Measurements from ENCODE around the gene OR2A1.
"Not testable (repeated sequence)": the region's sequence is repeated elsewhere in the genome, so short reads cannot be mapped to it uniquely, and the experiment has no call there.

The OR2A1 gene

GRCh38 chr7:144325868-144326267 lies 13.6 kb downstream of the OR2A1 start:
- not testable (repeated sequence) for DNase-seq

GRCh38 chr7:144330044-144330443 lies 17.8 kb downstream of the OR2A1 start:
- not testable (repeated sequence) for DNase-seq

- DNase-seq = not testable (repeated sequence)
Observed at GRCh38 chr7:144331221-144331995, 19.2 kb downstream of the OR2A1 start.

GRCh38 chr7:144331996-144332288 lies 19.7 kb downstream of the OR2A1 start:
- DNase-seq = not testable (repeated sequence)

GRCh38 chr7:144348625-144349024 lies 36.4 kb downstream of the OR2A1 start:
- DNase-seq = not testable (repeated sequence)

GRCh38 chr7:144351667-144352066 lies 39.4 kb downstream of the OR2A1 start:
- DNase-seq = not testable (repeated sequence)

GRCh38 chr7:144355176-144355822 lies 43.1 kb downstream of the OR2A1 start, which contains the start of gene ARHGEF5:
ARHGEF5 (plus strand) TSS chr7:144355402; CDS start chr7:144362670, 7,268 bp downstream.
- DNase-seq = not testable (repeated sequence)

- not testable (repeated sequence) for DNase-seq
Observed at GRCh38 chr7:144356185-144356584, 44.0 kb downstream of the OR2A1 start.

GRCh38 chr7:144356860-144357259 lies 44.6 kb downstream of the OR2A1 start:
- not testable (repeated sequence) for DNase-seq

GRCh38 chr7:144362061-144362460 lies 49.8 kb downstream of the OR2A1 start:
- not testable (repeated sequence) for DNase-seq

- DNase-seq = not testable (repeated sequence)
Observed at GRCh38 chr7:144365523-144365922, 53.3 kb downstream of the OR2A1 start.

GRCh38 chr7:144367250-144367649 lies 55.0 kb downstream of the OR2A1 start:
- DNase-seq = not testable (repeated sequence)

- DNase-seq = not testable (repeated sequence)
Observed at GRCh38 chr7:144369221-144369620, 57.0 kb downstream of the OR2A1 start.

Data from activated gamma-delta T cell (primary cell).